Inferior parietal cortex (tissue), 1 donor: ENCODE data around the gene TXN2.
"Not testable (repeated sequence)": the region's sequence is repeated elsewhere in the genome, so short reads cannot be mapped to it uniquely, and the experiment has no call there.

Experiments used
- DNase-seq: peaks from one replicate; pipeline ENCODE4 v3.0.0-alpha.2; 2016; ENCODE audit errors: extremely low spot score

Gene TXN2

GRCh38 chr22:36431977-36432376 is 49.5 kb downstream of the TXN2 start:
- no peak for DNase-seq

- no peak for DNase-seq
Observed at GRCh38 chr22:36430863-36431262, 50.6 kb downstream of the TXN2 start.

- not testable (repeated sequence) for DNase-seq
Observed at GRCh38 chr22:36427952-36428351, 53.5 kb downstream of the TXN2 start.

- DNase-seq: no peak
Observed at GRCh38 chr22:36425977-36426523, 55.4 kb downstream of the TXN2 start.

GRCh38 chr22:36424901-36425579 is 56.4 kb downstream of the TXN2 start:
- no peak for DNase-seq

GRCh38 chr22:36424466-36424865 is 57.0 kb downstream of the TXN2 start:
- DNase-seq: not testable (repeated sequence)

GRCh38 chr22:36423461-36424404 is 57.7 kb downstream of the TXN2 start:
- no peak for DNase-seq

GRCh38 chr22:36422287-36423014 is 59.0 kb downstream of the TXN2 start:
- no peak for DNase-seq

GRCh38 chr22:36419912-36420882 is 61.2 kb downstream of the TXN2 start:
- DNase-seq: no peak

GRCh38 chr22:36419177-36419911 is 62.1 kb downstream of the TXN2 start:
- peak; percentile 29 for DNase-seq

GRCh38 chr22:36417281-36417686 is 64.2 kb downstream of the TXN2 start:
- DNase-seq: no peak
